Left cardiac atrium (tissue), 4 donors: ENCODE results near the gene EXT2. TPM values are rescaled to one million over a fixed set of nuclear protein-coding genes. Genes with fewer than 3 reads are reported as not detected.
A peak's percentile ranks its signal among the peaks of the same experiment; 100 is the strongest.

ENCODE experiments used
- ATAC-seq, 2 donors: fragments of 200-7000 bp; cut with Tn5 transposase; one replicate each; pipeline ENCODE4 v1.9.1; 2020; ENCODE audit warnings: mild to moderate bottlenecking in 2 of 2, moderate library complexity in 2 of 2
- DNase-seq: peaks from one replicate; pipeline ENCODE4 v3.0.0-alpha.2; 2020
- intact Hi-C, 2 donors: fragments of 100-400 bp; cut with DNase I; formaldehyde crosslinking; loops; one replicate each; pipeline versions ENCODE4 v1.14.1 to v1.15.1; 2022 to 2023
- total RNA-seq, 2 donors: library from RNA; stranded (reverse); fragmentation: NEBNext Ultra II Directional; extraction: Animal tissue kit (Norgen Biotek cat#: 25700); gene quantifications; one replicate each; pipeline ENCODE4 v1.2.1, GENCODE V29; 2021
- donor health status: DM: no; HTN: yes; CAD: no.
- donor health status: DM: no; HTN: yes; CAD: no; lungs with severe emphysema.
- donor health status: DM: yes; HTN: yes; CAD: no.
- donor health status: Dilated cardiomyopathy.

The EXT2 gene
- total RNA-seq, 2 donors from 2014 or later: 33.7 to 34.6 TPM

GRCh38 chr11:44120169-44120568 lies 24.7 kb downstream of the EXT2 start:
- DNase-seq (no peak), ATAC-seq (peak; percentile 71 to 75)
- intact Hi-C loops: no loop called here

- DNase-seq: no peak
- peak; percentile 50 to 76 for ATAC-seq
- intact Hi-C loops: no loop called here
Observed at GRCh38 chr11:44125598-44125997, 30.1 kb downstream of the EXT2 start.

DNA sequence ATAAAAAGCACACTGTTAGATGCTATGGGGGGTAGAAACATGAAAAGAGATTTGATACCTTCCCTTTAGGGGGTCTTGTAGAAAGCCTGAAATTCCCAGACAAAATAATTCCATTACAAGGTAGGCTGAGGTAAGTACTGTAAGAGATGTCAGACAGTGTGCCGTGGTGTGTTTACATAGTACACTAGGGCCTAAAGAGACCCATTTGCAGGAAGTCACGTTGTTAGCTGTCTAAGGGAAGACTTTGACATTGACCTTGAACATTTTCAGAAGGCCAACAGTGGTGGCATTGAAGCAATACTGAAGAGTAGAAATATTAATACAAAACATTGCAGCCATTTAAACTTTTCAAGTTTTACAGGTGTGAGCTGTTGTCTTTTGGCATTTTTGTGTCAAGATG lies 30.8 kb downstream of the EXT2 start:
- DNase-seq (no peak), ATAC-seq (no peak)
- intact Hi-C loops: no loop called here

GRCh38 chr11:44127130-44127529 lies 31.7 kb downstream of the EXT2 start:
- no peak for DNase-seq
- ATAC-seq: no peak
- intact Hi-C loops: no loop called here

GRCh38 chr11:44128729-44129128 lies 33.3 kb downstream of the EXT2 start:
- DNase-seq (no peak), ATAC-seq (no peak)
- intact Hi-C loops: no loop called here

DNA sequence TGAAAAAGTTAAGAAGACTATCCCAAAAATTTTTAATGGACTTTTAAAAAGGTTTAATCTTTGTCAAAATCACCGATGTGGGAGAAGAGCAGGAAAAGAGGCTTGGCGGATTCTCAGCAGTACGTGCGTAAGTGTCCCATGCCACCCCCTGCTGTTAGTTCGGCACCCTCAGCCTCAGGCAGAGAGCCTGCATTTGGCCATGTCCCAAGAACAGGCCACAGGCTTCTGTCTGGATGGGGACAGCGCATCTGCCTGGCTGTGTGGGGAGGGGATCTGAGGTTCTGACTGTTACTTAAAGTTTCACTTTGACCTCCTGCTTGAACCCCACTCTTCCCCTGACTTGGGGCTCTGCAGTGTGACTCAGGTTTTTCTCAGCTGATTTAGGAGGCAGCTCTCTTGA lies 35.3 kb downstream of the EXT2 start:
- no peak for DNase-seq
- peak; percentile 50 to 73 for ATAC-seq
- intact Hi-C loops: no loop called here

- DNase-seq (no peak), ATAC-seq (peak; percentile 26 to 68)
- intact Hi-C loops: no loop called here
Observed at GRCh38 chr11:44133335-44133946, 38.0 kb downstream of the EXT2 start.

DNA sequence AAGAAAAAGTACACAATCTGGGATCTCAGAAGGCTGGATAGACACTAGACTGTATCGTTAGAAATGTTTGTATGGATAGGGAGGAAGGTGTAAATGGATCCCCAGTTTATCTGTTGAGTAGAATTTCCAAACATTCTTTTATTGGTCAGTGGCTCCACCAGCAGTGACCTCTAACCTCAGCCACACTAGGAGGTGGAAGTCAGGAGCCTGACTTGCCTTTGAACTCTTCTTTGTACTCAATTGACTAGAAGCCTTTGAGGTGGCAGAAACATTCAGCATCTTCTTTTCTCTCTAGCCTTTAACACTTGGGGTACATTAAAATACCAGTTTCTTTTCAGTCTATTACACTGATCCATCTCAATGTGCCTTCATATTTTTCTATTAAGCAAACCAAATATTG lies 39.1 kb downstream of the EXT2 start:
- DNase-seq (no peak), ATAC-seq (no peak)
- intact Hi-C loops: loop anchor here in 1 of 2 donors (2.0 kb wide), 1 partner anchor 402 kb away; no protein-coding TSS in a partner anchor

DNA sequence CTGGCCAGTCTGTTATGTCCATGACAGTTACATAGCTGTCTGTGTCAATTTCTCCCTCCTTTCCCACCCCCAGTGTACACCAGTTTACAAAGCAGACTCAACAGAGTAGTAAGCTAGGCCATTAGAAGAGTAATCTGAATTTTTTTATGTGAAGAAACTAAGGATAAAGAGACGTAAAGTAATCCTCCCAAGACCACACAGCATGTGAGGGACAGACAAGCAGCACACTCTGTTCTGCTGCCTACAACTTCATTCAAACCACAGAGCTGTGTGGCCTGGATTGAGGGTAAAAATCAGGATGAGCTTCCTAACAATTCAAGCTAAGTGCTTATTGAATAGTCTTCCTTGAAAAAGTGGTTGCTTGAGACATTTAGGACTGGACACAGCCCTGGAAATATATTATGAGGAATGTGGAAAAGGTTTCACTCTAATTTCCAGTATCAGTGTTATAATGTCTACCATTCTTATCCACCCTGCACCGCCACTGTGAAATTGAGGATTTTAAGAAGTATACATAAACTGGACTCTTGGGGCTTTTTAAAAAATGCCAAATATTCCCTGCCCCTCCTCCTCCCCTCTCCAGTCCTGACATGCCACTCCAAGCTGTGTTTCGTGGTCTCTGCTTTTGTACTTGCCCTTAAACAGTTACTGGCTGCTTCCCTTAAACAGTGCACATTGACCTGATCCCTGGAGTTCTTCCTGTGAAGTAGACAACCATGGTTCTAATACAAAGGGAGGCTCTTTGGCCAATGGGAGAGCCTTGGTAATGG lies 40.9 kb downstream of the EXT2 start:
- intact Hi-C loops: no loop called here
- DNase-seq (no peak), ATAC-seq (no peak)

DNA sequence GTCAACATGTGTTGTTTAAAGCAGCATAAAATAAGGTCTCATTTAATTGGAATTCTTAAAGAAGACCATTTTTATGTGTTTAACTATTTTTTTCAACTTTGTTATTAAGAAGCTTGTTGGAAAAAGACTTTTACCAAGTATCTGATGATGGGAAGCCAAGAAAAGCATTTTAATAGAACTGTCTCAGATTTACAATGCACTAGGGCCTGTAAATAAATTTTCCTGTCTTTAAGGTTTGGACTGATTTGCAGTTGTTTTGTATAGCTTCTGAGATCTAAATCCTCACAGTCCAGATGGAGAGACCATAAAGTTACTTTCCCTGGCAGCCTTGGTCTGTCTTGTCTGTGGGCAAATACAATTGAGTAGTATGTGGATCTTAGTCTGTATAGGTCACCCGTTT lies 41.6 kb downstream of the EXT2 start:
- intact Hi-C loops: no loop called here
- ATAC-seq: no peak
- DNase-seq: no peak

DNA sequence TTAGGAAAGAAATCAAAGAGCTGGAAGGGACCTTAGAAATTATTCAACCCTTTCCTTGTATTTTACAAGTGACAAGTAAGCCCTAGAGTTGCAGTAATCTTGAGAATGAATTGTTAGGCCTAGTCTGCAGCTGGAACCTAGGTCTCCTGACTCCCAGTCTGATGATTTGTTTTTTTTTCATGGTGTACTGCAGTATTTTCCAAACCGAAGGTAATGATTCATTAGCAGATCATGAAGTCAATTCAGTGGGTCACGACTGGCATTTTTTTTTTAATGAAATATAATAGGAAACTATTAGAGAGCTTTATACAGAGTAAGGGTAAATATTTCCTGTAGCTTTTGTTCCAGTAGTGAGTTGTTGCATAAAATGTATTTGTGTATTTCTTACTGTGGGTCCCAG lies 42.8 kb downstream of the EXT2 start:
- intact Hi-C loops: no loop called here
- ATAC-seq (no peak), DNase-seq (no peak)

DNA sequence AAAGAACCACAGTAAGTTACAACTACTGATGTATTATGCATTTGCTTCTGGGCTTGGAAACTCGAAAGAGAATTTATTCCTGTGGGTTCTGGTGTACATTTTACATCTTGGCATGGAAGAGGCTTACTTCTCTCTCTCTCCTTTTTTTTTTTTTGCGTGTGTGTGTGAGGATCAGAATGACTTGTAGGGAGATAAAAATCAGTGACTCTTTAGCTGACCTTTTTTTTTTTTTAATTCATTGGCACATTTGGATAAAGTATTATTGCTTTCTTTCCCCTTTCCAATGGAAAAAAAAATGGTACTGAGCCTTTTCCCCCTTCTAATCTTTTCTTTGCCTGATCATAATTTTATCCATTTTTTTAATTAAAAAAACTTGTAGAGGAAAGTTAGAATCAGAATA lies 43.5 kb downstream of the EXT2 start:
- intact Hi-C loops: no loop called here

DNA sequence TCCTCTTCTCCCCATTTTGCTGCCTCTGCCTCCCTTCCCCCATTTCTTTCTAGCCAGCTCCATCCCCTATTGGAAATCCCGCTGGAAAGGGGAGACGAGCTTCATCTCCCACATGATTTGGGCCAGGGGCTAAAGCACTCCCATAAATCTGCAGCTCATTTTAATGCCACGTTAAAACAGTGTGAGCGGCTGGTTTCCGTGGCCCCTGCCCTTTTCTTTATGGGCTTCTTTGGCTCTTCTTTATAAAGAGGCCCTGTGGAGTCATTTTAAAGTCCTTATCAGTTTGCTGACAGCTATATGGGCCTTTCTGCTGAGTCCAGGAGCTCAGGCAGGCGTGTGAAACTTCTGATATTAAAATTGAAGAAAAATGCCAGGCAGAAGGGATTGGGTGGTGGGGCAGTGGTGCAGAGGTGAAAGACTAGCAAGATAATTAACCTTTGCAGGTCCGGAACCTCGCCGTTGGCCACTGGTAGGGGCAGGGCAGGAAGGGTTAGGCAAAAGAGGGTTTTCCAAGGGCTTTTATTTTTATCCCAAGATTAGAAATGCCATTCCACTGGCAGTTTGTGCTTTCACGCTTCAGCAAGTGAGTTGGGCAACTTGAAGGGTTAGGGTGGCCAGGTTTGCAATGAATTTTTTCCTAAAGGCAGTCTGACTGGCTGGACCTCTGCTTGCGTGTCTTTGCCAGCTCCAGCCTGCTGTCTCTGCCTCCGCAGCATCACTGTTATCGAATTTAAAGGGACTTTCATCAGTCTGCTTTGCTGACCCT lies 44.3 kb downstream of the EXT2 start:
- peak; percentile 49 to 81 for ATAC-seq
- no peak for DNase-seq
- intact Hi-C loops: loop anchor here in 1 of 2 donors (10.0 kb wide), 1 partner anchor 175 kb away; the partner anchor contains the start of gene ALX4

More for the DNA sequence above, 43.5 kb downstream of the EXT2 start:
- ATAC-seq: no peak
- DNase-seq: no peak

GRCh38 chr11:44140372-44140771 lies 44.9 kb downstream of the EXT2 start:
- no peak for DNase-seq
- intact Hi-C loops: loop anchor here in 1 of 2 donors (10.0 kb wide), 1 partner anchor 174 kb away; the partner anchor contains the start of gene ALX4
- no peak for ATAC-seq

DNA sequence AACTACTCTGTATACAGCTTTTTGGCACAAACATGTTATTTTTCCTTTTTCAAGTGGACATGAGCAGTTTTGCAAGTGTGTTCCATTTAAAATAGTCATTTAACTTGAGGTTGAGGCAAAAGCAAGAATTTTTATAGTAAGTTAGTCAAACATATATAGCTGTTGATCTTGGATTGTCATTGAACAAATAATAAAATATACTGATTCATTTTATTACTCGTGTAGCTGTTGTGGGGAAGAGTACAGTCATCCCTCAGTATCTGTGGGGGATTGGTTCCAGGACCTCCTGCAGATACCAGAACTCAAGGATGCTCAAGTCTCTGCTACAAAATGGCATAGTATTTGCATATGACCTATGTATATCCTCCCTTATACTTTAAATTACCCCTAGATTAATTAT lies 45.3 kb downstream of the EXT2 start:
- no peak for ATAC-seq
- no peak for DNase-seq
- intact Hi-C loops: loop anchor here in 1 of 2 donors (10.0 kb wide), 1 partner anchor 174 kb away; the partner anchor contains the start of gene ALX4

GRCh38 chr11:44143987-44144909 lies 48.8 kb downstream of the EXT2 start:
- DNase-seq: no peak
- ATAC-seq: peak in 1 of 2 donors; percentile 34
- intact Hi-C loops: loop anchor here in 1 of 2 donors (10.0 kb wide), 1 partner anchor 171 kb away; the partner anchor contains the start of gene ALX4

DNA sequence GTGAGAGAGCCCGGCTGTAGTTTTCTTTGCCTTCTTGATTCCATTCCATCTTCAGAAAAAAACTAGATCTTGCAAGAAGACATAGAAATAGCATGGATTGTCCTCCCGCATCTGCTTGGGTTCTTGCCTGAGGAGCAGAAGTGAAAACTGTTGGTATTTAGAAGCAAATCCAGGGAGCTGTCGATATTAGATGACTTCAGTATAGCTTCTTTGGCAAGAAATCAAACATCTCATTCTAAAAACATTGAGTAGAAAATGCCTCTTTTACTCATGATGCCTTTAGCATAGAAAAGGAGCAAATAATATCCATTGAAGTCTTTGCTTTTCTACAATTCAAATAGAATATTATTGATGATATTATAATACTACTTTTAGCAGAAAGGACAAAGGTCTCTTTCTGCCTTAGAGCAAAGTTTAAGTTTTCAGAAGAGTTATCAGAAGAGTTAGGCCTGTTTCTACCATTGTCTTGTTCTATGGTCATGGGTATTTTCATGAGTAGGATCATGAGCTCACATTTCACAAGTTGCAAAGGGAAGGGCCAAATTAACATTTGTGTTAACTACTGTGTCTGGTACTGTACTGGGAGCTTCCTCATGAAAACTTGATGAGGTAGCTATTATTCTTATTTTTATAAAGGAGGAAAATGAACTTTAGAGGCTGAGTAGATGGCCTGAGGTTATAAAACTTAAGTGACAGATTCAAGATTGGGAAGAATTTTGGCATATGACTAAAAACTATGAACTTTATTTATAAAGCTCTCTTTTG lies 49.7 kb downstream of the EXT2 start:
- ATAC-seq: no peak
- intact Hi-C loops: loop anchor here in 1 of 2 donors (10.0 kb wide), 1 partner anchor 170 kb away; the partner anchor contains the start of gene ALX4

GRCh38 chr11:44146931-44147330 lies 51.5 kb downstream of the EXT2 start:
- ATAC-seq (no peak), DNase-seq (no peak)
- intact Hi-C loops: loop anchor here in 1 of 2 donors (10.0 kb wide), 1 partner anchor 168 kb away; the partner anchor contains the start of gene ALX4

More for the DNA sequence above, 49.7 kb downstream of the EXT2 start:
- no peak for DNase-seq
